Gastrocnemius medialis (tissue), 4 donors: ENCODE data around the gene TENT4B.

ENCODE experiments used
- POLR2A ChIP-seq, 2 donors: fragments of 450-650 bp; IDR thresholded peaks; one replicate each; pipeline ENCODE4 v1.6.1; 2017; ENCODE audit warnings: antibody characterized with exemption in 2 of 2, mild to moderate bottlenecking in 2 of 2, moderate library complexity in 2 of 2
- TF ChIP-seq, protein P1 (sequence below), 5 experiments: fragments of 450-650 bp in 3 of 5; fragments of 200-600 bp in 2 of 5; sonication (generic) in 2 of 5; IDR thresholded peaks in 4 of 5; conservative IDR thresholded peaks in 1 of 5; 1 replicate in 4 of 5; 2 replicates in 1 of 5; pipeline ENCODE4 v1.5.1; 2016 to 2019; ENCODE audit warnings: antibody characterized with exemption in 5 of 5, mild to moderate bottlenecking in 3 of 5, moderate library complexity in 3 of 5

DNA sequence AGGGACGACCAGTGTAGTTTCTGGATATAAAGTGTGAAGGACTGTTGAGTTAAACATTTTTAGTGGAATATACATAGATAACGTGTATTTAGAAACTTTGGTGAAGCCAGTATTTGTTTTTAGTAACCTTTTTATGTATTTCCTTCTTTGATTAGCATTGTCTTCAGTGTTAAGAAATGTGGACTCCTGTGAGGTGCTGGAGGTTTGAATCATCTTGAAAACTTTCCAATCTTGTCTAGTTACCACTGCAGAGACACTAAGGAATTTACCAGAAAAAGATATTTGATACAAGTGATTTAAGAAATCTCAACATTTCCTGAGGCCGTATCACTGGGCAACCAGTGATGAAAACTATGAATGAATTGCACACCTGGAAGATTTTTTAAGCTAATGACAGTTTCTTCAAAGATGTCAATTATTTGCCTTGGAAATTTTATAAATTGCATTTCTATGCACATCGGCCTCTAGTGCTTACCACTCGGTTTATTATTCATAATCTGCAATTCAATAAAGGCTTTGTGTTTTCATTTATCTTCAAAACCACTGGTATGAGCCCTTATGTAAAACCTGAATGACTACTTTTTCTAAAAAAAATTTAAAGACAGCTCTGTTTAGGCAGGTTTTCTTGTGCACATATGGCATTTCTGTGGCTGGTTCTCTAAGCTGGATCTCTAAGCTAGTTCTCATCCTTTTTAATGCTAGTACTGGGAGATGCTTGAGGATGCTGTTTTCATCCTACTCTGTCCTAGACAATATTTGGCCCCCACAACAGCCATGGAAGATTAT lies 81.9 kb downstream of the TENT4B start:
- TF ChIP-seq POLR2A (IDR thresholded peaks at IDR 0.05), result no peak
- TF ChIP-seq, protein P1, sequence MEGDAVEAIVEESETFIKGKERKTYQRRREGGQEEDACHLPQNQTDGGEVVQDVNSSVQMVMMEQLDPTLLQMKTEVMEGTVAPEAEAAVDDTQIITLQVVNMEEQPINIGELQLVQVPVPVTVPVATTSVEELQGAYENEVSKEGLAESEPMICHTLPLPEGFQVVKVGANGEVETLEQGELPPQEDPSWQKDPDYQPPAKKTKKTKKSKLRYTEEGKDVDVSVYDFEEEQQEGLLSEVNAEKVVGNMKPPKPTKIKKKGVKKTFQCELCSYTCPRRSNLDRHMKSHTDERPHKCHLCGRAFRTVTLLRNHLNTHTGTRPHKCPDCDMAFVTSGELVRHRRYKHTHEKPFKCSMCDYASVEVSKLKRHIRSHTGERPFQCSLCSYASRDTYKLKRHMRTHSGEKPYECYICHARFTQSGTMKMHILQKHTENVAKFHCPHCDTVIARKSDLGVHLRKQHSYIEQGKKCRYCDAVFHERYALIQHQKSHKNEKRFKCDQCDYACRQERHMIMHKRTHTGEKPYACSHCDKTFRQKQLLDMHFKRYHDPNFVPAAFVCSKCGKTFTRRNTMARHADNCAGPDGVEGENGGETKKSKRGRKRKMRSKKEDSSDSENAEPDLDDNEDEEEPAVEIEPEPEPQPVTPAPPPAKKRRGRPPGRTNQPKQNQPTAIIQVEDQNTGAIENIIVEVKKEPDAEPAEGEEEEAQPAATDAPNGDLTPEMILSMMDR (IDR thresholded peaks at IDR 0.05 in 4 of 5, conservative IDR thresholded peaks at IDR 0.05 in 1 of 5), result no peak
